ENCODE results near the gene CABP2.
"Not testable (repeated sequence)": the region's sequence is repeated elsewhere in the genome, so short reads cannot be mapped to it uniquely, and the experiment has no call there.

The CABP2 gene

DNA sequence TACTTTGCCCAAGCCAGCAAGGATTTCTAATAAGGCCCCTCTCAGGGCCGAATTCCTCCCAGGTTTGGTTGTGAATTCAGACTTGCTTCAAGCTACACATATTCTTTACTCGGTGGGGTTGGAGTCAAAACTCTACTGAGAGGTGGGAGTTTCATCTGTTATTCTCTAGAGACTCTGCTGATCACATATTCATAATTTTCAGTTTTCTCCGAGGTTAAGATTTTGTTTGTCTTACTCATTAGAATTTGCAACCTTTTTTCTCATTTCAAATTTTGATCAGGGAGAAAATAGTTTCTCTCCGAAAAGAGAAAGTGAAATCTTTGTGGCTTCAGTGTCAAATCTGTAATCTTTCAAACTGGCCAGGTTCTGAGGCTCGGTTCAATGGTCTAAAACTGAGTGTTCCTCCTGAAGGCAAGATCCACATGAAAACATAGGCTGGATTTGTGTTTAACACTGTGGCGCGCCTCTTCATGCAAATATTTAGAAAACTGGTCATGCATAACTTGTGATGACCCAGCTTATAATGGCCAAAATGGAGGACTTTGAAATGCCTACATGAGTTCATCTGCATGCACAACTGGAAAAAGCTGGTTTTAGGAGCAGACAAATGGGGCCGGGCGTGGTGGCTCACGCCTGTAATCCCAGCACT lies 38.8 kb upstream of the CABP2 start:
- TF ChIP-seq, protein P1, sequence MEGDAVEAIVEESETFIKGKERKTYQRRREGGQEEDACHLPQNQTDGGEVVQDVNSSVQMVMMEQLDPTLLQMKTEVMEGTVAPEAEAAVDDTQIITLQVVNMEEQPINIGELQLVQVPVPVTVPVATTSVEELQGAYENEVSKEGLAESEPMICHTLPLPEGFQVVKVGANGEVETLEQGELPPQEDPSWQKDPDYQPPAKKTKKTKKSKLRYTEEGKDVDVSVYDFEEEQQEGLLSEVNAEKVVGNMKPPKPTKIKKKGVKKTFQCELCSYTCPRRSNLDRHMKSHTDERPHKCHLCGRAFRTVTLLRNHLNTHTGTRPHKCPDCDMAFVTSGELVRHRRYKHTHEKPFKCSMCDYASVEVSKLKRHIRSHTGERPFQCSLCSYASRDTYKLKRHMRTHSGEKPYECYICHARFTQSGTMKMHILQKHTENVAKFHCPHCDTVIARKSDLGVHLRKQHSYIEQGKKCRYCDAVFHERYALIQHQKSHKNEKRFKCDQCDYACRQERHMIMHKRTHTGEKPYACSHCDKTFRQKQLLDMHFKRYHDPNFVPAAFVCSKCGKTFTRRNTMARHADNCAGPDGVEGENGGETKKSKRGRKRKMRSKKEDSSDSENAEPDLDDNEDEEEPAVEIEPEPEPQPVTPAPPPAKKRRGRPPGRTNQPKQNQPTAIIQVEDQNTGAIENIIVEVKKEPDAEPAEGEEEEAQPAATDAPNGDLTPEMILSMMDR (IDR thresholded peaks at IDR 0.05; ENCODE audit: low read depth, low read length) = no peak
- H3K4me3 ChIP-seq (replicated peaks in 1 of 2; ENCODE audit: low read depth in 2 of 2, low read length in 2 of 2) = no peak overlapping the region
- peak in 1 of 2 donors; percentile 14 for DNase-seq (ENCODE audit: low read depth in 2 of 2)

GRCh38 chr11:67558084-67558772 lies 35.0 kb upstream of the CABP2 start:
- no peak overlapping the region for H3K4me3 ChIP-seq (replicated peaks in 1 of 2; ENCODE audit: low read depth in 2 of 2, low read length in 2 of 2)
- TF ChIP-seq, protein P1 (IDR thresholded peaks at IDR 0.05; ENCODE audit: low read depth, low read length) = no peak
- peak; percentile 36 to 69 for DNase-seq (ENCODE audit: low read depth in 2 of 2)

GRCh38 chr11:67556244-67556643 lies 33.0 kb upstream of the CABP2 start:
- TF ChIP-seq, protein P1 (IDR thresholded peaks at IDR 0.05; ENCODE audit: low read depth, low read length) = no peak
- no peak for DNase-seq (ENCODE audit: low read depth in 2 of 2)
- H3K4me3 ChIP-seq (replicated peaks in 1 of 2; ENCODE audit: low read depth in 2 of 2, low read length in 2 of 2) = no peak overlapping the region

DNA sequence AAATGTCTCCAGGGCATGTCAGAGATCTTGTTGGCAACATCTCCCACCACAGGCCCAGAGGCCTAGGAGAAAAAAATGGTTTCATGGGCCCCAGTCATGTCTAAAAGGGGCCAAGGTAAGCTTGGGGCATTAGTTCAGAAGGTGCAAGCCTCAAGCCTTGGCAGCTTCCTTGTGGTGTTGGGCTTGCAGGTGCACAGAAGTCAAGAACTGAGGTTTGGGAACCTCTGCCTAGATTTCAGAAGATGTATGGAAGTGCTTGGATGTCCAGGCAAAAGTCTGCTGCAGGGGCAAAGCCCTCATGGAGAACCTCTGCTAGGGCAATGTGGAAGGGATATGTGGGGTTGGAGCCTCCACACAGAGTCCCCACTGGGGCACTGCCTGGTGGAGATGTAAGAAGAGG lies 28.5 kb upstream of the CABP2 start:
- not testable (repeated sequence) for H3K4me3 ChIP-seq (replicated peaks in 1 of 2; ENCODE audit: low read depth in 2 of 2, low read length in 2 of 2); DNase-seq (ENCODE audit: low read depth in 2 of 2)

GRCh38 chr11:67551127-67551526 lies 27.9 kb upstream of the CABP2 start:
- H3K4me3 ChIP-seq (replicated peaks in 1 of 2; ENCODE audit: low read depth in 2 of 2, low read length in 2 of 2) = no peak overlapping the region
- no peak for DNase-seq (ENCODE audit: low read depth in 2 of 2)
- TF ChIP-seq, protein P1 (IDR thresholded peaks at IDR 0.05; ENCODE audit: low read depth, low read length) = no peak

- no peak overlapping the region for H3K4me3 ChIP-seq (replicated peaks in 1 of 2; ENCODE audit: low read depth in 2 of 2, low read length in 2 of 2)
- DNase-seq (ENCODE audit: low read depth in 2 of 2) = no peak
- TF ChIP-seq, protein P1 (IDR thresholded peaks at IDR 0.05; ENCODE audit: low read depth, low read length) = no peak
These were observed 25.4 kb upstream of the CABP2 start for GRCh38 chr11:67548555-67549110.

- DNase-seq (ENCODE audit: low read depth in 2 of 2); H3K4me3 ChIP-seq (replicated peaks in 1 of 2; ENCODE audit: low read depth in 2 of 2, low read length in 2 of 2): not testable (repeated sequence)
These were observed 24.9 kb upstream of the CABP2 start for GRCh38 chr11:67548112-67548511.
